ENCODE data around the gene SCGB1D2. TPM values are rescaled to one million over a fixed set of nuclear protein-coding genes. Genes with fewer than 3 reads are reported as not detected.

Gene SCGB1D2
- total RNA-seq, 1 experiment from 2014 or later, result not detected

- Histone ChIP-seq H3K9ac (ENCODE audit: low read length) (no peak overlapping the region), H3K4me2 (ENCODE audit: low read length) (no peak overlapping the region), H2AFZ (ENCODE audit: low read length) (no peak overlapping the region), H3K27me3 (ENCODE audit: low read length) (peaks cover 22% of the 10 kb centered on the region), H3K9me3 (ENCODE audit: low read length) (no peaks in the 10 kb centered on the region), H3F3A (ENCODE audit: low read length, unreplicated experiment) (peaks cover 4% of the 10 kb centered on the region), H3K4me1 (ENCODE audit: insufficient read depth, low read length) (peaks cover 47% of the 10 kb centered on the region), H4K20me1 (ENCODE audit: low read length) (no peaks in the 10 kb centered on the region), H3K36me3 (ENCODE audit: low read depth, low read length) (no peaks in the 10 kb centered on the region), H3K4me3 (ENCODE audit: low read length) (no peak overlapping the region), H3K9me2 (replicated peaks; ENCODE audit: low read length) (no peaks in the 10 kb centered on the region), H3K27ac (ENCODE audit: low read length) (no peak overlapping the region), H3K79me2 (ENCODE audit: low read length) (no peaks in the 10 kb centered on the region)
- ChIA-PET CTCF (no interaction called here), POLR2A (ENCODE audit: unreplicated experiment) (no interaction called here)
- DNase-seq (peak; percentile 43), ATAC-seq (no peak)
- intact Hi-C loops (cut with micrococcal nuclease), result no loop called here
- no peak for TF ChIP-seq EZH2phosphoT487 (IDR thresholded peaks at IDR 0.05; ENCODE audit: borderline replicate concordance, low read length)
- TF ChIP-seq CTCF (conservative IDR thresholded peaks at IDR 0.05; ENCODE audit: low read depth, low read length), result no peak
- TF ChIP-seq EZH2 (IDR thresholded peaks at IDR 0.05; ENCODE audit: low read length, unreplicated experiment), result no peak
- BruUV-seq (replicated peaks), result no TSS peak
Measured at GRCh38 chr11:62267576-62267975, 25.5 kb downstream of the SCGB1D2 start.

- Histone ChIP-seq H3K27me3 (ENCODE audit: low read length) (peaks cover 23% of the 10 kb centered on the region), H3K4me3 (ENCODE audit: low read length) (no peak within 1 kb of the TSS), H3K79me2 (ENCODE audit: low read length) (no peaks in the 10 kb centered on the region), H2AFZ (ENCODE audit: low read length) (no peak within 1 kb of the TSS), H3K27ac (ENCODE audit: low read length) (no peak within 1 kb of the TSS), H3K4me1 (ENCODE audit: insufficient read depth, low read length) (peaks cover 32% of the 10 kb centered on the region), H4K20me1 (ENCODE audit: low read length) (no peaks in the 10 kb centered on the region), H3F3A (ENCODE audit: low read length, unreplicated experiment) (peaks cover 4% of the 10 kb centered on the region), H3K4me2 (ENCODE audit: low read length) (peak within 1 kb of the TSS; percentile 12; the same call in 1 of the 2 replicates), H3K9me2 (replicated peaks; ENCODE audit: low read length) (no peaks in the 10 kb centered on the region), H3K36me3 (ENCODE audit: low read depth, low read length) (no peaks in the 10 kb centered on the region), H3K9me3 (ENCODE audit: low read length) (no peaks in the 10 kb centered on the region), H3K9ac (ENCODE audit: low read length) (no peak within 1 kb of the TSS)
- intact Hi-C loops (cut with micrococcal nuclease), result no loop called here
- POLR2A ChIA-PET (ENCODE audit: unreplicated experiment), result no interaction called here
- BruUV-seq (replicated peaks), result no TSS peak
- DNase-seq (peak; percentile 73), ATAC-seq (peak; percentile 41)
- CTCF ChIA-PET, result no interaction called here
- TF ChIP-seq CTCF (conservative IDR thresholded peaks at IDR 0.05; ENCODE audit: low read depth, low read length) (peak; percentile 69), EZH2phosphoT487 (IDR thresholded peaks at IDR 0.05; ENCODE audit: borderline replicate concordance, low read length) (no peak)
Measured at GRCh38 chr11:62269654-62270278, 27.7 kb downstream of the SCGB1D2 start, which contains the start of gene SCGB2A2. TSS of gene SCGB2A2 (plus strand) at chr11:62270158. CDS start at chr11:62270217, 59 bp downstream.

GRCh38 chr11:62273284-62273683, 31.2 kb downstream of the SCGB1D2 start:
- ATAC-seq, result no peak
- no TSS peak for BruUV-seq (replicated peaks)

More at GRCh38 chr11:62273284-62273683, 31.2 kb downstream of the SCGB1D2 start:
- Histone ChIP-seq H3K4me3 (ENCODE audit: low read length) (no peak overlapping the region), H3K9me3 (ENCODE audit: low read length) (no peaks in the 10 kb centered on the region), H4K20me1 (ENCODE audit: low read length) (no peaks in the 10 kb centered on the region), H3K27me3 (ENCODE audit: low read length) (peaks cover 23% of the 10 kb centered on the region), H2AFZ (ENCODE audit: low read length) (no peak overlapping the region), H3K9me2 (replicated peaks; ENCODE audit: low read length) (no peaks in the 10 kb centered on the region), H3K4me2 (ENCODE audit: low read length) (no peak overlapping the region), H3K36me3 (ENCODE audit: low read depth, low read length) (no peaks in the 10 kb centered on the region), H3K79me2 (ENCODE audit: low read length) (no peaks in the 10 kb centered on the region), H3K4me1 (ENCODE audit: insufficient read depth, low read length) (peaks cover 8% of the 10 kb centered on the region), H3F3A (ENCODE audit: low read length, unreplicated experiment) (no peaks in the 10 kb centered on the region), H3K27ac (ENCODE audit: low read length) (no peak overlapping the region), H3K9ac (ENCODE audit: low read length) (no peak overlapping the region)
- ChIA-PET POLR2A (ENCODE audit: unreplicated experiment) (no interaction called here), CTCF (no interaction called here)
- intact Hi-C loops (cut with micrococcal nuclease), result no loop called here
- DNase-seq, result no peak
- TF ChIP-seq EZH2 (IDR thresholded peaks at IDR 0.05; ENCODE audit: low read length, unreplicated experiment), result no peak
- no peak for TF ChIP-seq EZH2phosphoT487 (IDR thresholded peaks at IDR 0.05; ENCODE audit: borderline replicate concordance, low read length)
- no peak for TF ChIP-seq CTCF (conservative IDR thresholded peaks at IDR 0.05; ENCODE audit: low read depth, low read length)
